CD4-positive, CD25-positive, alpha-beta regulatory T cell (primary cell): ENCODE measurements around the gene PTPRE. TPM values are rescaled to one million over a fixed set of nuclear protein-coding genes. Genes with fewer than 3 reads are reported as not detected.

Experiments used
- ATAC-seq, 2 donors: fragments of 150-1000 bp; cut with Tn5 transposase; one replicate each; pipeline ENCODE4 v1.10.0; 2021; ENCODE audit warnings: low read depth in 2 of 2, moderate number of reproducible peaks in 2 of 2, moderate library complexity in 1 of 2
- DNase-seq, 3 donors: peaks; one replicate each; pipeline versions ENCODE4 v3.0.0 to v3.0.0-alpha.2; 2012 to 2022; ENCODE audit warnings: mixed read lengths in 1 of 3
- H3K27ac ChIP-seq: one replicate; pipeline ENCODE4 v1.7.0; 2013; ENCODE audit warnings: mild to moderate bottlenecking, low read length; ENCODE audit not compliant: insufficient read depth, poor library complexity, severe bottlenecking
- H3K27me3 ChIP-seq: one replicate; pipeline ENCODE4 v1.7.0; 2013; ENCODE audit warnings: low read length; ENCODE audit not compliant: control insufficient read depth, insufficient read depth
- H3K36me3 ChIP-seq: one replicate; pipeline ENCODE4 v1.7.0; 2013; ENCODE audit warnings: mild to moderate bottlenecking, low read length, moderate library complexity; ENCODE audit not compliant: control insufficient read depth, insufficient read depth
- H3K4me1 ChIP-seq: 2 replicates; pipeline ENCODE4 v1.7.0; 2013; ENCODE audit warnings: mild to moderate bottlenecking, low read length; ENCODE audit not compliant: insufficient read depth, control insufficient read depth, poor library complexity, severe bottlenecking
- H3K4me3 ChIP-seq: one replicate; pipeline ENCODE4 v1.7.0; 2013; ENCODE audit warnings: low read depth, mild to moderate bottlenecking, low read length, moderate library complexity
- H3K9me3 ChIP-seq, 2 experiments: 1 replicate in 1 of 2; 2 replicates in 1 of 2; pipeline ENCODE4 v1.7.0; 2013; ENCODE audit warnings: low read length in 2 of 2, mild to moderate bottlenecking in 1 of 2, moderate library complexity in 1 of 2; ENCODE audit not compliant: control insufficient read depth in 2 of 2
- H3K27ac Mint-ChIP-seq, 3 donors: one replicate each; pipeline ENCODE4 v1.8.0; 2020 to 2022; ENCODE audit warnings: mild to moderate bottlenecking in 3 of 3, mixed read lengths in 3 of 3, moderate library complexity in 2 of 3
- H3K27me3 Mint-ChIP-seq: one replicate; pipeline ENCODE4 v1.8.0; 2022; ENCODE audit warnings: mild to moderate bottlenecking, mixed read lengths
- H3K36me3 Mint-ChIP-seq: one replicate; pipeline ENCODE4 v1.8.0; 2020; ENCODE audit warnings: mixed read lengths
- H3K4me1 Mint-ChIP-seq, 4 donors: one replicate each; pipeline ENCODE4 v1.8.0; 2020 to 2022; ENCODE audit warnings: mixed read lengths in 4 of 4, mild to moderate bottlenecking in 1 of 4
- H3K4me3 Mint-ChIP-seq, 4 donors: one replicate each; pipeline ENCODE4 v1.8.0; 2020 to 2022; ENCODE audit warnings: mild to moderate bottlenecking in 4 of 4, mixed read lengths in 4 of 4, moderate library complexity in 3 of 4
- H3K9me3 Mint-ChIP-seq, 7 donors: one replicate each; pipeline ENCODE4 v1.8.0; 2020 to 2022; ENCODE audit warnings: mixed read lengths in 7 of 7, mild to moderate bottlenecking in 3 of 7, moderate library complexity in 2 of 7
- polyA plus RNA-seq, 4 donors: library from polyadenylated mRNA; unstranded; fragments of 300-500 nt; fragmentation: Illumina TruSeq; gene quantifications; one replicate each; pipeline ENCODE4 v1.2.3, GENCODE V29; 2021
- total RNA-seq: library from RNA; stranded (reverse); gene quantifications from one replicate; pipeline ENCODE4 v1.2.3, GENCODE V29; 2022

PTPRE gene
- total and polyA plus RNA-seq, 5 donors from 2014 or later, result 10.0 to 63.9 (median 13.7) TPM

- H3K4me1 Mint-ChIP-seq, result peaks cover 6 to 44% (median 28%) of the 10 kb centered on the region in 4 donors
- H3K9me3 Mint-ChIP-seq, result no peaks in the 10 kb centered on the region
- peaks cover 10% of the 10 kb centered on the region for H3K36me3 Mint-ChIP-seq
- H3K4me3 Mint-ChIP-seq, result peak overlapping the region in 3 of 4 donors; percentile 51 to 61 (median 59)
- ATAC-seq (no peak), DNase-seq (no peak)
- no peaks in the 10 kb centered on the region for H3K27me3 Mint-ChIP-seq
- H3K9me3 ChIP-seq, result no peaks in the 10 kb centered on the region
- H3K27ac ChIP-seq, result no peak overlapping the region
- H3K36me3 ChIP-seq, result peaks cover 5% of the 10 kb centered on the region
- H3K27me3 ChIP-seq, result no peaks in the 10 kb centered on the region
- H3K4me3 ChIP-seq, result no peak overlapping the region
- peaks cover 40% of the 10 kb centered on the region for H3K4me1 ChIP-seq
- H3K27ac Mint-ChIP-seq, result peak overlapping the region; percentile 69 to 99 (median 76)
Measured at GRCh38 chr10:128044961-128045832, 138.3 kb downstream of the PTPRE start.

- Histone ChIP-seq H3K36me3 (peaks cover 6% of the 10 kb centered on the region), H3K27ac (peak overlapping the region; percentile 87), H3K4me3 (no peak overlapping the region), H3K4me1 (peaks cover 46% of the 10 kb centered on the region), H3K27me3 (no peaks in the 10 kb centered on the region), H3K9me3 (no peaks in the 10 kb centered on the region)
- Mint-ChIP-seq H3K27me3 (no peaks in the 10 kb centered on the region), H3K4me1 (peaks cover 10 to 50% (median 34%) of the 10 kb centered on the region in 4 donors), H3K9me3 (no peaks in the 10 kb centered on the region), H3K36me3 (peaks cover 16% of the 10 kb centered on the region), H3K27ac (peak overlapping the region; percentile 76 to 99 (median 96)), H3K4me3 (peak overlapping the region in 3 of 4 donors; percentile 58 to 61 (median 59))
- no peak for ATAC-seq
- DNase-seq, result no peak
Measured at GRCh38 chr10:128045833-128046120, 138.9 kb downstream of the PTPRE start.

GRCh38 chr10:128046156-128046952 lies 139.5 kb downstream of the PTPRE start:
- Mint-ChIP-seq H3K36me3 (peaks cover 19% of the 10 kb centered on the region), H3K4me3 (peak overlapping the region; percentile 61 to 97 (median 94)), H3K27ac (peak overlapping the region; percentile 76 to 99 (median 96)), H3K4me1 (peaks cover 13 to 56% (median 37%) of the 10 kb centered on the region in 4 donors), H3K27me3 (no peaks in the 10 kb centered on the region), H3K9me3 (no peaks in the 10 kb centered on the region)
- Histone ChIP-seq H3K9me3 (no peaks in the 10 kb centered on the region), H3K4me1 (peaks cover 49% of the 10 kb centered on the region), H3K36me3 (peaks cover 12% of the 10 kb centered on the region), H3K27ac (peak overlapping the region; percentile 87), H3K4me3 (no peak overlapping the region), H3K27me3 (no peaks in the 10 kb centered on the region)
- ATAC-seq, result no peak
- no peak for DNase-seq

- Mint-ChIP-seq H3K27ac (peak overlapping the region; percentile 94 to 99 (median 96)), H3K4me3 (peak overlapping the region; percentile 92 to 100 (median 97)), H3K4me1 (peaks cover 13 to 61% (median 37%) of the 10 kb centered on the region in 4 donors), H3K27me3 (no peaks in the 10 kb centered on the region), H3K36me3 (peaks cover 19% of the 10 kb centered on the region), H3K9me3 (no peaks in the 10 kb centered on the region)
- ATAC-seq (no peak), DNase-seq (no peak)
- no peaks in the 10 kb centered on the region for H3K27me3 ChIP-seq
- no peaks in the 10 kb centered on the region for H3K9me3 ChIP-seq
- peak overlapping the region; percentile 87 for H3K27ac ChIP-seq
- peak overlapping the region; percentile 93 for H3K4me3 ChIP-seq
- peaks cover 18% of the 10 kb centered on the region for H3K36me3 ChIP-seq
- H3K4me1 ChIP-seq, result peaks cover 49% of the 10 kb centered on the region
Measured at GRCh38 chr10:128046953-128047290, 140.0 kb downstream of the PTPRE start.

- peaks cover 49% of the 10 kb centered on the region for H3K4me1 ChIP-seq
- peak overlapping the region; percentile 87 for H3K27ac ChIP-seq
- no peaks in the 10 kb centered on the region for H3K9me3 Mint-ChIP-seq
- DNase-seq (peak; percentile 78 to 94 (median 82)), ATAC-seq (peak; percentile 99)
- no peaks in the 10 kb centered on the region for H3K9me3 ChIP-seq
- no peaks in the 10 kb centered on the region for H3K27me3 Mint-ChIP-seq
- H3K27me3 ChIP-seq, result no peaks in the 10 kb centered on the region
- H3K4me1 Mint-ChIP-seq, result peaks cover 13 to 65% (median 41%) of the 10 kb centered on the region in 4 donors
- peak overlapping the region; percentile 93 for H3K4me3 ChIP-seq
- peaks cover 22% of the 10 kb centered on the region for H3K36me3 ChIP-seq
- H3K36me3 Mint-ChIP-seq, result peaks cover 19% of the 10 kb centered on the region
- peak overlapping the region; percentile 94 to 99 (median 96) for H3K27ac Mint-ChIP-seq
- H3K4me3 Mint-ChIP-seq, result peak overlapping the region; percentile 92 to 100 (median 97)
Measured at GRCh38 chr10:128047351-128047750, 140.4 kb downstream of the PTPRE start.

GRCh38 chr10:128047991-128048818 lies 141.3 kb downstream of the PTPRE start:
- no peaks in the 10 kb centered on the region for H3K27me3 Mint-ChIP-seq
- peak in 2 of 3 donors; percentile 44 to 73 for DNase-seq
- peaks cover 19% of the 10 kb centered on the region for H3K36me3 Mint-ChIP-seq
- peaks cover 13 to 69% (median 43%) of the 10 kb centered on the region in 4 donors for H3K4me1 Mint-ChIP-seq
- Histone ChIP-seq H3K27ac (peak overlapping the region; percentile 87), H3K4me3 (peak overlapping the region; percentile 93), H3K27me3 (no peaks in the 10 kb centered on the region), H3K36me3 (peaks cover 30% of the 10 kb centered on the region), H3K9me3 (no peaks in the 10 kb centered on the region), H3K4me1 (peaks cover 49% of the 10 kb centered on the region)
- no peaks in the 10 kb centered on the region for H3K9me3 Mint-ChIP-seq
- peak overlapping the region; percentile 94 to 99 (median 96) for H3K27ac Mint-ChIP-seq
- peak overlapping the region; percentile 92 to 100 (median 97) for H3K4me3 Mint-ChIP-seq
- ATAC-seq, result peak; percentile 21 to 35

GRCh38 chr10:128048819-128049210 lies 141.9 kb downstream of the PTPRE start:
- Histone ChIP-seq H3K27ac (peak overlapping the region; percentile 87), H3K9me3 (no peaks in the 10 kb centered on the region), H3K36me3 (peaks cover 34% of the 10 kb centered on the region), H3K27me3 (no peaks in the 10 kb centered on the region), H3K4me1 (peaks cover 49% of the 10 kb centered on the region), H3K4me3 (peak overlapping the region; percentile 93)
- H3K36me3 Mint-ChIP-seq, result peaks cover 19% of the 10 kb centered on the region
- peaks cover 13 to 69% (median 42%) of the 10 kb centered on the region in 4 donors for H3K4me1 Mint-ChIP-seq
- H3K9me3 Mint-ChIP-seq, result no peaks in the 10 kb centered on the region
- H3K27me3 Mint-ChIP-seq, result no peaks in the 10 kb centered on the region
- ATAC-seq (no peak), DNase-seq (no peak)
- peak overlapping the region; percentile 92 to 100 (median 97) for H3K4me3 Mint-ChIP-seq
- H3K27ac Mint-ChIP-seq, result peak overlapping the region; percentile 71 to 99 (median 96)
